WERI-Rb-1 (cell line): ENCODE measurements around the gene BRD1.

Experiments
- DNase-seq: peaks from one replicate; pipeline ENCODE4 v3.0.0-alpha.2; 2020
- H3K27ac ChIP-seq: fragments of 250-450 bp; sonication (Bioruptor Pico); 2 replicates; pipeline ENCODE4 v1.5.1; 2020; ENCODE audit warnings: mild to moderate bottlenecking, moderate library complexity
- H3K27me3 ChIP-seq: fragments of 250-450 bp; sonication (Bioruptor Pico); 2 replicates; pipeline ENCODE4 v1.5.1; 2021; ENCODE audit warnings: mild to moderate bottlenecking, low read depth, moderate library complexity; ENCODE audit not compliant: insufficient read depth, severe bottlenecking
- H3K36me3 ChIP-seq: fragments of 250-450 bp; sonication (Bioruptor Pico); 2 replicates; pipeline ENCODE4 v1.5.1; 2020; ENCODE audit warnings: mild to moderate bottlenecking, moderate library complexity
- H3K4me3 ChIP-seq: 2 replicates; pipeline ENCODE4 v1.5.1; 2011; ENCODE audit warnings: low read depth, mild to moderate bottlenecking, control low read depth, low read length
- H3K9me3 ChIP-seq: fragments of 250-450 bp; sonication (Bioruptor Pico); 2 replicates; pipeline ENCODE4 v1.5.1; 2021; ENCODE audit warnings: mild to moderate bottlenecking, moderate library complexity; ENCODE audit not compliant: severe bottlenecking
- TF ChIP-seq, protein P1 (sequence below): IDR thresholded peaks from 2 replicates; pipeline ENCODE4 v1.5.1; 2011; ENCODE audit warnings: low read depth, mild to moderate bottlenecking, control low read depth, inconsistent platforms, low read length

Gene BRD1

DNA sequence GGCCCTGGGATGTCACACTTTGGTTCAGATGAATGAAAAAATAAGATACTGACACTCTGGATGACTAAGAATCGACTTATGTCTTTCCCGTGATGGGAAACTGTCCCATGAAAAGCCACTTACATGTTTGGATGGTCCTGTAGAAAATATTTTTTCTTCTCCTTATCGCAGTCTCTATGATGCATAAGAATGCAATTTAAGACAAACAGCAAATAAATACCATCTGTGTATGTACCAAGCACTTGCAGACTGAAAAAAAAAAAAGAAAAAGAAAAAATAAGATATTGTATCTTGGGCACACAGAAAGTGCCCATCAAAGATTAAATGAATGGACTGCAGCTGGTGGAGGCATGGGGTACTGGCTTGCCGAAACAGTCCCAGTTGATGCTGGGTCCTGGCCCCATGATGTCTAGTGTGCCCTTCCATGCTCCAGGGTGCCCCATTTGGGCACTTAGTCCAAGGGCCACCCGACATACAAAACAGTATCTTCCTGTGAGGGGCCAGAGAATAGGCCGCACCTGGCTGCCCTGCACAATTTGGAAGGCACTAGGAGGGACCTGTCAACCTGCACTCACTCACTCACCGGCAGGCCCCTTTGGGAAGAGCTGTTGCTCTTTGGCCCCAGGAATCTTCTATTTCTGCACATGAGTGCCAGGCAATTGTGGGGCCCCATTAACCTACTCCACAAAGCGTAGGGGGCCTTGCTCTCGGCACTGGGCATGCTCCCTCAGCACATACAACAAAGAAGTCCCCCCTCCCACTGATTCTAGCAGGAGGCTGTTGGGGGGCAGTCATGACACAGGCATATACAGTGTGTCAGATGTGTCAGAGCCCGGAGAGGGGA is 23.5 kb upstream of the BRD1 start:
- no peak overlapping the region; the same call in 1 of the 2 replicates for H3K27ac ChIP-seq
- no peak for DNase-seq
- TF ChIP-seq, protein P1, sequence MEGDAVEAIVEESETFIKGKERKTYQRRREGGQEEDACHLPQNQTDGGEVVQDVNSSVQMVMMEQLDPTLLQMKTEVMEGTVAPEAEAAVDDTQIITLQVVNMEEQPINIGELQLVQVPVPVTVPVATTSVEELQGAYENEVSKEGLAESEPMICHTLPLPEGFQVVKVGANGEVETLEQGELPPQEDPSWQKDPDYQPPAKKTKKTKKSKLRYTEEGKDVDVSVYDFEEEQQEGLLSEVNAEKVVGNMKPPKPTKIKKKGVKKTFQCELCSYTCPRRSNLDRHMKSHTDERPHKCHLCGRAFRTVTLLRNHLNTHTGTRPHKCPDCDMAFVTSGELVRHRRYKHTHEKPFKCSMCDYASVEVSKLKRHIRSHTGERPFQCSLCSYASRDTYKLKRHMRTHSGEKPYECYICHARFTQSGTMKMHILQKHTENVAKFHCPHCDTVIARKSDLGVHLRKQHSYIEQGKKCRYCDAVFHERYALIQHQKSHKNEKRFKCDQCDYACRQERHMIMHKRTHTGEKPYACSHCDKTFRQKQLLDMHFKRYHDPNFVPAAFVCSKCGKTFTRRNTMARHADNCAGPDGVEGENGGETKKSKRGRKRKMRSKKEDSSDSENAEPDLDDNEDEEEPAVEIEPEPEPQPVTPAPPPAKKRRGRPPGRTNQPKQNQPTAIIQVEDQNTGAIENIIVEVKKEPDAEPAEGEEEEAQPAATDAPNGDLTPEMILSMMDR, result no peak
- H3K4me3 ChIP-seq, result no peak overlapping the region
- H3K36me3 ChIP-seq, result peaks cover 16% of the 10 kb centered on the region
- no peaks in the 10 kb centered on the region for H3K27me3 ChIP-seq
- H3K9me3 ChIP-seq, result no peaks in the 10 kb centered on the region

GRCh38 chr22:49850021-49850911 is 22.6 kb upstream of the BRD1 start:
- TF ChIP-seq, protein P1, result no peak
- no peak overlapping the region for H3K4me3 ChIP-seq
- H3K27me3 ChIP-seq, result no peaks in the 10 kb centered on the region

DNA sequence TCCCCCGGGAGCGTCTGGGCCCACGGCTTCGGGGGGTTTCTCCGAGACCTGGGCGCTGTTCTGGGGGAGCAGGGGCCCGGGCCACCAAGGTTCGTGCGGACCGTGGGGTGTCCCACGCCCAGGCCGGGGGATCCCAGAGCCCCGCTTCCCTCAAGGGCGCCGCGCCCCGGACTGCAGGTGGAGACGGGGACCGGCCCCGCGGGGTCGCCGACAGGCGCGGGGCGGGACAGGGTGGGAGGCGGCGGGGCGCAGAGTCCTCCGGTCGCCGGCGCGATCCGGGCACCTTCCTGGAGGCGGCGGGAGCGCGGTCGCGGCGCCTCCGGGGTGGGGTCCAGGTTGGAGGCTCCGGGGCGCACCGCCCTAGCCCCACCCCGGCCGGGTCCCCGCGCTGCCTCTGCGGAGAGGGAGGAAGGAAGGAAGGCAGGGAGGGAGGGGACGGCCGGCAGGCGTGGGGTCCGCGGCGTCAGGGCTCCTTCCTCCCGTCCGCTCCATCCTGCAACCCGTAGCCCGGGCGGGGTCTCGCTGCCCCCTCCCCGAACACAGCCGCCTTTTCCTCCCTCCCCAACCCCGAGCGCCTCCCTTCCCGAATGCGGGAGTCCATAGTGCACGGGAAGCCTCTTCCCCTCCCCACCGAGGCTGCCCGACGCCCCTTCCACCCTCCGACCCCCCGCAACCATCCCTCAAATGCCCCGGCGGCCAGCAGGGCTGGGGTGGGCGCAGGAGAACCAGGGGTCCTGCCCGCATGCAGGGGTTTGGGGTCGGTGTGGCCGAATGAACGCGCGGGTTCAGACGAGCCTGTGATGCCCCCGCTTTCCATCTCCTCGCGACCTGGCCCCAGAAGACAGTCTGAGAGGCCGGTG is 21.7 kb upstream of the BRD1 start:
- Histone ChIP-seq H3K27ac (no peak overlapping the region), H3K4me3 (no peak overlapping the region), H3K36me3 (peaks cover 2% of the 10 kb centered on the region; the same call in 1 of the 2 replicates), H3K27me3 (no peaks in the 10 kb centered on the region), H3K9me3 (no peaks in the 10 kb centered on the region)
- TF ChIP-seq, protein P1, result no peak
- no peak for DNase-seq

More at GRCh38 chr22:49850021-49850911, 22.6 kb upstream of the BRD1 start:
- H3K27ac ChIP-seq, result no peak overlapping the region
- DNase-seq, result no peak
- no peaks in the 10 kb centered on the region for H3K9me3 ChIP-seq
- peaks cover 7% of the 10 kb centered on the region for H3K36me3 ChIP-seq

GRCh38 chr22:49848690-49849160 is 21.1 kb upstream of the BRD1 start:
- DNase-seq, result no peak
- Histone ChIP-seq H3K27me3 (no peaks in the 10 kb centered on the region), H3K4me3 (no peak overlapping the region)

More at GRCh38 chr22:49848690-49849160, 21.1 kb upstream of the BRD1 start:
- H3K9me3 ChIP-seq, result no peaks in the 10 kb centered on the region
- no peaks in the 10 kb centered on the region for H3K36me3 ChIP-seq
- H3K27ac ChIP-seq, result no peak overlapping the region
- TF ChIP-seq, protein P1, result no peak
